ENCODE measurements around the gene PRAME.

The PRAME gene

GRCh38 chr22:22506736-22507135 lies 52.3 kb downstream of the PRAME start:
- TF ChIP-seq CTCF (IDR thresholded peaks at IDR 0.05; ENCODE audit: control insufficient read depth, insufficient read depth, low read depth, low read length, missing control alignments), result no peak
- no peak for DNase-seq (ENCODE audit: low read depth)
- no peak overlapping the region for H3K4me3 ChIP-seq (ENCODE audit: control insufficient read depth, low read depth, low read length)

- TF ChIP-seq CTCF (IDR thresholded peaks at IDR 0.05; ENCODE audit: control insufficient read depth, insufficient read depth, low read depth, low read length, missing control alignments), result no peak
- no peak overlapping the region for H3K4me3 ChIP-seq (ENCODE audit: control insufficient read depth, low read depth, low read length)
These were observed 60.8 kb downstream of the PRAME start for GRCh38 chr22:22498267-22498666.

More at GRCh38 chr22:22498267-22498666, 60.8 kb downstream of the PRAME start:
- no peak for DNase-seq (ENCODE audit: low read depth)
